GM12864 (cell line): Measurements from ENCODE around the gene UQCRC2.

Source experiments
- DNase-seq: peaks from one replicate; pipeline ENCODE4 v3.0.0-alpha.2; 2011; ENCODE audit warnings: low read depth
- H3K4me3 ChIP-seq: 2 replicates; pipeline ENCODE4 v1.5.1; 2011; ENCODE audit warnings: mild to moderate bottlenecking, low read depth, low read length, control low read depth
- TF ChIP-seq, protein P1 (sequence below): IDR thresholded peaks from 2 replicates; pipeline ENCODE4 v1.5.1; 2011; ENCODE audit warnings: low read depth, mild to moderate bottlenecking, moderate library complexity, low read length, control low read depth, inconsistent platforms; ENCODE audit errors: missing control alignments

UQCRC2 gene

DNA sequence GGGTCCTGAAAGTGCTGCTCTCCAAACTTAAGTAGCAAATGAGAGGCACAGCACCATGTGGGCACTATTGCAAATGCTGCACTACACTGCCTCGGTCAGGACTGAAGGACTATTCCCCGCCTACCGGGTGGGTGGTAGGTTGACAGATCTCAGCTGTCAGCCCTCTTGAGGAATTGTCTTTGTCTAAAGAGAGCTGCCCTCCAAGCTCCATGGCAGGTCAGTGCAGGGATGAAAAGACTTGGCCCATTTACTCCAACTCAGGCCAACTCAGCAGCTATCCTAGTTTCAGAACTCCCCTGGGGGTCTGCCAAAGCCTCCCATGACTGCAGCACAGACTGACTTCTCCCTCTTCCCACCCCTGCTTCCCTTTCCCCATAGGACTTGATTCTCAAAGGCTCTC, 51.2 kb downstream of the UQCRC2 start:
- TF ChIP-seq, protein P1, sequence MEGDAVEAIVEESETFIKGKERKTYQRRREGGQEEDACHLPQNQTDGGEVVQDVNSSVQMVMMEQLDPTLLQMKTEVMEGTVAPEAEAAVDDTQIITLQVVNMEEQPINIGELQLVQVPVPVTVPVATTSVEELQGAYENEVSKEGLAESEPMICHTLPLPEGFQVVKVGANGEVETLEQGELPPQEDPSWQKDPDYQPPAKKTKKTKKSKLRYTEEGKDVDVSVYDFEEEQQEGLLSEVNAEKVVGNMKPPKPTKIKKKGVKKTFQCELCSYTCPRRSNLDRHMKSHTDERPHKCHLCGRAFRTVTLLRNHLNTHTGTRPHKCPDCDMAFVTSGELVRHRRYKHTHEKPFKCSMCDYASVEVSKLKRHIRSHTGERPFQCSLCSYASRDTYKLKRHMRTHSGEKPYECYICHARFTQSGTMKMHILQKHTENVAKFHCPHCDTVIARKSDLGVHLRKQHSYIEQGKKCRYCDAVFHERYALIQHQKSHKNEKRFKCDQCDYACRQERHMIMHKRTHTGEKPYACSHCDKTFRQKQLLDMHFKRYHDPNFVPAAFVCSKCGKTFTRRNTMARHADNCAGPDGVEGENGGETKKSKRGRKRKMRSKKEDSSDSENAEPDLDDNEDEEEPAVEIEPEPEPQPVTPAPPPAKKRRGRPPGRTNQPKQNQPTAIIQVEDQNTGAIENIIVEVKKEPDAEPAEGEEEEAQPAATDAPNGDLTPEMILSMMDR: no peak
- DNase-seq: no peak
- no peak overlapping the region for H3K4me3 ChIP-seq

DNA sequence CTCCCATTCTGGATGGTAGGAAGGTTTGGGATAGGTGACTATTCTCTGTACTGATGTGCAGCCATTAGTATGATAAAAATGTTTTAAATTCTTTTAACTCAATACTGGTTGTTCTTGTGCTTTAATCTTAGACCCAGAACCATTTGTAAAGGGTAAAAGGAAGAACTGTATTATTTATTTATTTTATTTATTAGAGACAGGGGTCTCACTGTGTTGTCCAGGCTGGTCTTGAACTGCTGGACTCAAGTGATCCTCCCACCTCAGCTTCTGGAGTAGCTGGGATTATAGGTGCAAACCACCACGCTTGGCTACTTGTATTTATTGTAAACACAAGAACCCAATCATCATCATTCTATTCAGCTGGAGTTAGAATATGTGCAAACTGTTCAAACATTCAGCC, 52.6 kb downstream of the UQCRC2 start:
- TF ChIP-seq, protein P1: no peak
- DNase-seq: no peak
- no peak overlapping the region for H3K4me3 ChIP-seq

DNA sequence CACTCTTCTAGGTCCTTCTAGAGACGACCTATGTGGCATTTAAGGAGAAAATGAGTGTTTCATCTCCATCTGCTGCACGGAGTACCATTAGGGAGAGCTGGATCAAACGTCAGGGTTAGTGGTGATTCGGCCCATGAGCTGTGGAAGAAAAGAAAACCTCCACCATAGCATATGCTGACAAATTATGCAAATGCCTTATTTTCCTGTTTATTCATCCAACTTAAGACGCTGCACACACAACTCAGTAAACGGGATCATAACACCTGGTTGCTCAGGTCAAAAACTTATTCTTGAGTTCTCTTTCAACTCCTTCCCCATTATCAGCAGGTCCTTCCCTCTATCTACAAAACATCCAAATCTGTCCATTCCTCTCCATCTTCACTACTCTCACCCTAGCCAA, 53.5 kb downstream of the UQCRC2 start:
- TF ChIP-seq, protein P1: no peak
- H3K4me3 ChIP-seq: no peak overlapping the region
- DNase-seq: no peak

DNA sequence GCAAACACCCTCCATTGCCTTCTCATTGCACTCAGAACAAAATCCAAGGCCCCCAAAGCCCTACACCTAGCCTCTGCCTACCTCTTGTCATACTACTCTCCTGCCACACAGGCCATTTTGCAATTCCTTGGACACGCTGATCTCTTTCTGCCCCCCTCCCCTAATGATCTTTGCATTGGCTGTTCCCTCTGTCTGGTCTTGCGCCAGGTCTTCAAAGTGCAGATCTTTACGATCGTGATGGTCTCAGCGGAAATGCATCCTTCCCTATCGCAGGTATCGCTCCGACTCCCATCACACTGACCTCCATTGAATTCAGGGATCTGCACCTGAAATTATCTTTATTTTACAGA, 54.0 kb downstream of the UQCRC2 start:
- TF ChIP-seq, protein P1: no peak
- peak overlapping the region; percentile 96 for H3K4me3 ChIP-seq
- no peak for DNase-seq

DNA sequence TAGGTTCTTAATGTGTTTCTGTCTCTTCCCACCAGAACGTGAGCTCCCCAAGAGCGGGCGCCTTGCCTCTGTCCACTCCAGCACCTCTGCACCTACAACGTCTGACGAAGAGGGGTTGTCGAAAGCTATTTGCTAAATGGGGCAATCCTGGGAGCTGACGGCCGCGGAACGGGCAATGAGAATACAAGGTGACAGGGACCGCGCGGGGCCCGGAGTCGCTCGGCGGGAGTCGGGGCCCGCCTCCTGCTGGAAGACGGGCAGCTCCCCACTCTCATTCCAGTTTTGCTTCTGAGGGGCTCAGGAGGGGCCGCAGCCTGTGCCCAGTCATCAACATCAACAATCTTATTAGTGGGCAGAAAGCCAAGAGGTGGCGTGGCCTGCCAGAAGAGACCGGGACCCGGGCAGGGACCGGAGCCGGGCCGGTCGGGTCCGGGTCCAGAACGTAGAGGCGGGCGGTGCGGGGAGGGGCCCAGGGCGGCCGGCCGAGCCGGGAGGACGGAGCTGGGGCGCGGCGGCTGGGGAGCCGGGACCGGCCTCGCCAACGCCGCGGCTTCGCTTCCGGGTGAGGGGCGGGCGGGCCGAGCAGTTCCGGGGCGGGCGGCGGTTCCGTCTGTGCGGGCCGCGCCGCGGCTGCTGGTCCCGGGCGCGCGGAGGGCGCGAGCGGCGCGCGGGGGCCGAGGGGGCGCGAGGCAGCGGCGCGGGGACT, 54.5 kb downstream of the UQCRC2 start, which contains the start of gene MOSMO:
MOSMO (plus strand) TSS at position 603 of the 706 bp plus-strand sequence. CDS start 191 bp downstream, outside the sequence.
- TF ChIP-seq, protein P1: no peak
- no peak for DNase-seq

DNA sequence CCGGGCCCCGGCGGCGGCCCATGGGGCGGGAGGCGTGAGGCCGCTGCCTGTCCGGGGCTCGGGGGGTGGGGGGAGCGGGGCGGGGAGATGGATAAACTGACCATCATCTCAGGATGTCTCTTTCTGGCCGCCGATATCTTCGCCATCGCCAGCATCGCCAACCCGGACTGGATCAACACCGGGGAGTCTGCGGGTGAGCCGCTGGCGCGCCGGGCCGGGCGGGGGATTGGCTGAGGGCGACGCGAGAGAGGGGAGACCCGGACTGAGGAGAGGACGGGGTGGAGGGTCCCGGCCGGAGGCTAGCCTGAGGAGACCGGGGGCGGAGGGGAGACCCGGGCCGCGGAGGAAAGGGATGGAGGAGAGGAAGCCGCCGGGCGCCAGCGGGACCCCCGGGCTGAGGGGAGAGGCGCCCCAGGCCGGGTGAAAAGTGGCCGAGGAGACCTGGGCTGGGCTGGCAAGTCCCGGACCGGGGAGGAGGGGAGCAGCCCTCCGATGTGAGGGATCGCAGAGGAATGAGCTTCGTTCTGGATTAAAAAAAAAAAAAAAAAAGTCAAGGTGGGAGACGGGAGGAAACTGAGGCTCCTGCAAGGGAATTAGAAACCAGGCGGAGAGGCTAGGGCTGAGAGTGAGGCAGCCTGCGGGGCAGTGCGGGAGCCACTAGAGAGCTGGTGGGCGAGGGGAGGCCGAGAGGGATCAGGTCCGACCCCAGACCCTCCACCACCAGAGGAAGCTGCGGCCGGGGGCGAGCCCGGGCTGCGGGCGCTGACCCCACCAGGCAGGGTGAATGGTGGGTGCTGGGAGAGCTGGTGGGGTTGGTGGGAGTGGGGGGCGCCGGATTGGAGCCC, 55.3 kb downstream of the UQCRC2 start:
- TF ChIP-seq, protein P1: no peak
- H3K4me3 ChIP-seq: peak overlapping the region; percentile 96
- DNase-seq: no peak

More for the DNA sequence above, 54.5 kb downstream of the UQCRC2 start, which contains the start of gene MOSMO:
- peak within 1 kb of the TSS; percentile 96 for H3K4me3 ChIP-seq

DNA sequence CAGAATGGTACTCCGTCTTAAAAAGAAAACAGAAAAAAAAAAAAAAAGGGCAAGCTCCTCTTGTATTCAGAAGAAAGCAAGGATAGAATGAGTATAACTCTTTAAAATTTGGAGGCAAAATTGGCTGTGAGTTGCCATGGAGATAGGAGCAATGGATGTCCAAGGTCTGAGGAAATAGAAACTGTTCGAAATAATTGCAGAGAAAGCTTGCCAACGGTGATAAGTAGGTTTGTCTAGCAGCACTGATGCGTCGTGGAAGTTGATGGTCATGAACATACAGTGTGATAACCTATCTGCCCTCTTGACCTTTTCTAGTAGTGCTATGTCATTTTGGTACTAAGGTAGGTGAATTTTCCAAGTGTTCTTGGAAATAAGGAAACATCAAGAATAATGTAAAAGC, 57.7 kb downstream of the UQCRC2 start:
- TF ChIP-seq, protein P1: no peak
- no peak overlapping the region for H3K4me3 ChIP-seq
- DNase-seq: no peak
